Uterus (tissue), 4 donors: Measurements from ENCODE around the gene RENBP. TPM values are rescaled to one million over a fixed set of nuclear protein-coding genes. Genes with fewer than 3 reads are reported as not detected.

Experiments used
- DNase-seq, 2 donors: peaks; one replicate each; pipeline ENCODE4 v3.0.0-alpha.2; 2019 to 2020
- H3K27ac ChIP-seq, 2 donors: fragments of 200-600 bp; sonication (generic); 1 replicate in 1 of 2; 2 replicates in 1 of 2; pipeline ENCODE4 v1.5.1; 2016 to 2018
- H3K27me3 ChIP-seq, 2 donors: fragments of 200-600 bp; sonication (generic); one replicate each; pipeline ENCODE4 v1.5.1; 2018 to 2019; ENCODE audit warnings: control low read depth in 1 of 2
- H3K36me3 ChIP-seq, 2 donors: fragments of 200-600 bp; sonication (generic); one replicate each; pipeline ENCODE4 v1.5.1; 2019; ENCODE audit warnings: control low read depth in 1 of 2
- H3K4me1 ChIP-seq, 2 donors: fragments of 200-600 bp; sonication (generic); one replicate each; pipeline ENCODE4 v1.5.1; 2018 to 2019; ENCODE audit warnings: control low read depth in 1 of 2
- H3K4me3 ChIP-seq, 2 donors: fragments of 200-600 bp; sonication (generic); 1 replicate in 1 of 2; 2 replicates in 1 of 2; pipeline ENCODE4 v1.5.1; 2018 to 2019; ENCODE audit warnings: mild to moderate bottlenecking in 1 of 2
- H3K9me3 ChIP-seq, 2 donors: fragments of 200-600 bp; sonication (generic); one replicate each; pipeline ENCODE4 v1.5.1; 2019; ENCODE audit warnings: control low read depth in 1 of 2
- CTCF ChIP-seq, 4 experiments: fragments of 200-600 bp in 2 of 4; fragments of 450-650 bp in 2 of 4; sonication (generic) in 2 of 4; IDR thresholded peaks; one replicate each; pipeline ENCODE4 v1.5.1; 2016 to 2019; ENCODE audit warnings: antibody characterized with exemption in 4 of 4, mild to moderate bottlenecking in 2 of 4, moderate library complexity in 1 of 4
- POLR2A ChIP-seq, 2 donors: fragments of 450-650 bp; IDR thresholded peaks; one replicate each; pipeline ENCODE4 v1.6.1; 2016; ENCODE audit warnings: antibody characterized with exemption in 2 of 2, mild to moderate bottlenecking in 1 of 2, moderate library complexity in 1 of 2
- intact Hi-C: fragments of 100-400 bp; cut with DNase I; formaldehyde crosslinking; loops from one replicate; pipeline ENCODE4 v1.15.1; 2023; ENCODE audit warnings: low total_unique reads
- total RNA-seq, 4 donors: library from RNA; depleted of rRNA in 3 of 4; stranded (reverse); fragments of >200 nt in 3 of 4; gene quantifications; one replicate each; pipeline versions ENCODE4 v1.1.0 to v1.2.4, GENCODE V29; 2014 to 2023
- donor health status: DM: yes; HTN: yes; CAD: no.

The RENBP gene
- total RNA-seq, 4 donors from 2014 or later: 0.77 to 5.9 (median 2.6) TPM

GRCh38 chrX:153938226-153938786 is 6.1 kb downstream of the RENBP start:
- H3K4me1 ChIP-seq: peaks cover 0 to 5% of the 10 kb centered on the region in 2 donors
- H3K36me3 ChIP-seq: no peaks in the 10 kb centered on the region
- no peak overlapping the region for H3K27ac ChIP-seq
- H3K9me3 ChIP-seq: no peaks in the 10 kb centered on the region
- H3K4me3 ChIP-seq: no peak overlapping the region
- intact Hi-C loops: no loop called here
- TF ChIP-seq CTCF (IDR thresholded peaks at IDR 0.05) (no peak), POLR2A (IDR thresholded peaks at IDR 0.05) (no peak)
- no peaks in the 10 kb centered on the region for H3K27me3 ChIP-seq
- no peak for DNase-seq

- TF ChIP-seq POLR2A (IDR thresholded peaks at IDR 0.05) (no peak), CTCF (IDR thresholded peaks at IDR 0.05) (no peak)
- intact Hi-C loops: no loop called here
- Histone ChIP-seq H3K9me3 (no peaks in the 10 kb centered on the region), H3K27me3 (no peaks in the 10 kb centered on the region), H3K36me3 (no peaks in the 10 kb centered on the region), H3K4me3 (no peak overlapping the region), H3K27ac (no peak overlapping the region), H3K4me1 (peaks cover 0 to 5% of the 10 kb centered on the region in 2 donors)
- no peak for DNase-seq
Observed at GRCh38 chrX:153937056-153937455, 7.4 kb downstream of the RENBP start.

- Histone ChIP-seq H3K4me1 (peaks cover 0 to 5% of the 10 kb centered on the region in 2 donors), H3K27ac (peak overlapping the region in 1 of 2 donors; percentile 65), H3K36me3 (no peaks in the 10 kb centered on the region), H3K27me3 (no peaks in the 10 kb centered on the region), H3K9me3 (no peaks in the 10 kb centered on the region), H3K4me3 (peak overlapping the region; percentile 21 to 44)
- intact Hi-C loops: no loop called here
- TF ChIP-seq POLR2A (IDR thresholded peaks at IDR 0.05) (no peak), CTCF (IDR thresholded peaks at IDR 0.05) (no peak)
- DNase-seq: no peak
Observed at GRCh38 chrX:153935326-153935851, 9.1 kb downstream of the RENBP start.

GRCh38 chrX:153934762-153935325 is 9.6 kb downstream of the RENBP start, which contains the start of gene NAA10:
TSS of gene NAA10 (minus strand) at chrX:153935037. CDS start at chrX:153934904, 133 bp downstream.
- Histone ChIP-seq H3K4me1 (peaks cover 0 to 5% of the 10 kb centered on the region in 2 donors), H3K27me3 (no peaks in the 10 kb centered on the region), H3K4me3 (peak within 1 kb of the TSS; percentile 31 to 82), H3K27ac (peak within 1 kb of the TSS in 1 of 2 donors; percentile 65), H3K36me3 (no peaks in the 10 kb centered on the region), H3K9me3 (no peaks in the 10 kb centered on the region)
- no peak for TF ChIP-seq CTCF (IDR thresholded peaks at IDR 0.05)
- TF ChIP-seq POLR2A (IDR thresholded peaks at IDR 0.05): peak in 1 of 2 donors; percentile 55
- intact Hi-C loops: no loop called here
- DNase-seq: peak; percentile 66 to 78

GRCh38 chrX:153934148-153934761 is 10.2 kb downstream of the RENBP start:
- Histone ChIP-seq H3K36me3 (no peaks in the 10 kb centered on the region), H3K4me1 (peaks cover 0 to 5% of the 10 kb centered on the region in 2 donors), H3K9me3 (no peaks in the 10 kb centered on the region), H3K27ac (peak overlapping the region in 1 of 2 donors; percentile 47), H3K4me3 (peak overlapping the region; percentile 31 to 82), H3K27me3 (no peaks in the 10 kb centered on the region)
- intact Hi-C loops: no loop called here
- no peak for TF ChIP-seq POLR2A (IDR thresholded peaks at IDR 0.05)
- TF ChIP-seq CTCF (IDR thresholded peaks at IDR 0.05): no peak
- DNase-seq: no peak
